Stimulated activated CD8-positive, alpha-beta memory T cell treated with anti-CD3 and anti-CD28 coated beads, Interleukin-15, amount 100 ng/mL, for 1 hour (primary cell): ENCODE data around the gene MRPL41.
A peak's percentile ranks its signal among the peaks of the same experiment; 100 is the strongest.
"Not testable (repeated sequence)": the region's sequence is repeated elsewhere in the genome, so short reads cannot be mapped to it uniquely, and the experiment has no call there.

Experiments
- DNase-seq: peaks from one replicate; pipeline ENCODE4 v3.0.0-alpha.2; 2020; ENCODE audit warnings: low read depth

Gene MRPL41

GRCh38 chr9:137551264-137552021, at the start of gene MRPL41:
TSS of gene MRPL41 (plus strand) at chr9:137551879. CDS start at chr9:137552082, 203 bp downstream.
- DNase-seq = peak; percentile 63

- DNase-seq = no peak
Measured at GRCh38 chr9:137502008-137502911, 49.4 kb upstream of the MRPL41 start.

DNA sequence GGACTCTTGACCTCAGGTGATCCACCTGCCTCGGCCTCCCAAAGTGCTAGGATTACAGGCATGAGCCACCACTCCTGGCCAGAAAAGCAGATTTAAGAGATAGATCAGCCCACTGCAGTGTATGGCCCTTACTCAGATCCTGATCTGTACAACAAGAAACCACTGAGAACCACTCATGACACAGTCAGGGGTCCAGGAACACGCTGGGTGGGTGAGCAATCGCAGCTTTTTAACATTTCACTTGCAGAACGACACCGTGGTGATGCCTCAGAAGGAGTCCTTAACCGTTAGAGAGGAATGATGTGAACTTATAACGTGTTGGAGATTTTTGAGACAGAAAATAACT, 47.3 kb upstream of the MRPL41 start:
- no peak for DNase-seq

GRCh38 chr9:137505421-137506140, 46.1 kb upstream of the MRPL41 start:
- DNase-seq = no peak

GRCh38 chr9:137506274-137506673, 45.4 kb upstream of the MRPL41 start:
- no peak for DNase-seq

DNA sequence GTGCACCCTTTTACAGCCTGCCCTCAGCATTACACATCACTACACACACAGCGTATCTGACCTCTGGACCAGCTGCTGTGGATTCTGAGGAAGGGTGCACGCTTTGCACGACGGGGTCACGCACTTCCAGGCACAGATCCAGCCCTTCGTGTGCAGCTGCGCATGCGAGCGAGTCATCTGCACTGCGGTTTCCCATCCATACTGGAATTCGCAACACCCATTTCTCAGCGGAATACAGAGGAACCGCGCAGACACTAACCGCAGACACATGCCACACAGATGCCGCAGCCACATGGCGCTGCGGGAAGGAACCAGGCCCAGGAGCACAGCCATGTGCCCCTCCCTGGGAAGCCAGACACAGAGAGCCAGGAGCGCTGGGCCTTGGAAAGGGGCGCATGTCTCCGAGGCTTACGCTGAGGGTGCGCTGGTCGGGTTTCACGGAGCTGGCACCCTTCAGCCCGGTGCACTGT, 44.9 kb upstream of the MRPL41 start:
- no peak for DNase-seq

DNA sequence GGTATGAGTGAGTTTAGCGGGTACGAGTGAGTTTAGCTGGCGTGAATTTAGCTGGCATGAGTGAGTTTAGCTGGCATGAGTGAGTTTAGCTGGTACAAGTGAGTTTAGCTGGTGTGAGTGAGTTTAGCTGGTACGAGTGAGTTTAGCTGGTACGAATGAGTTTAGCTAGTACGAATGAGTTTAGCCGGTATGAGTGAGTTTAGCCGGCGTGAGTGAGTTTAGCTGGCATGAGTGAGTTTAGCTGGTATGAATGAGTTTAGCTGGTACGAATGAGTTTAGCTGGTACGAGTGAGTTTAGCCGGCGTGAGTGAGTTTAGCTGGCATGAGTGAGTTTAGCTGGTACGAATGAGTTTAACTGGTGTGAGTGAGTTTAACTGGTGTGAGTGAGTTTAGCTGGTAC, 42.5 kb upstream of the MRPL41 start:
- no peak for DNase-seq

DNA sequence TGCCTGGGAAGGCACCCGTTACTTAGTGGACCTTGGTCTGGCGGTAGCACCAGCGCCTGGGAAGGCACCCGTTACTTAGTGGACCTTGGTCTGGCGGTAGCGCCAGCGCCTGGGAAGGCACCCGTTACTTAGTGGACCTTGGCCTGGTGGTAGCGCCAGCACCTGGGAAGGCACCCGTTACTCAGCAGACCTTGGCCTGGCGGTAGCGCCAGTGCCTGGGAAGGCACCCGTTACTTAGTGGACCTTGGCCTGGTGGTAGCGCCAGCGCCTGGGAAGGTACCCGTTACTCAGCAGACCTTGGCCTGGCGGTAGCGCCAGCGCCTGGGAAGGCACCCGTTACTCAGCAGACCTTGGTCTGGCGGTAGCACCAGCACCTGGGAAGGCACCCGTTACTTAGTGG, 40.6 kb upstream of the MRPL41 start:
- not testable (repeated sequence) for DNase-seq

DNA sequence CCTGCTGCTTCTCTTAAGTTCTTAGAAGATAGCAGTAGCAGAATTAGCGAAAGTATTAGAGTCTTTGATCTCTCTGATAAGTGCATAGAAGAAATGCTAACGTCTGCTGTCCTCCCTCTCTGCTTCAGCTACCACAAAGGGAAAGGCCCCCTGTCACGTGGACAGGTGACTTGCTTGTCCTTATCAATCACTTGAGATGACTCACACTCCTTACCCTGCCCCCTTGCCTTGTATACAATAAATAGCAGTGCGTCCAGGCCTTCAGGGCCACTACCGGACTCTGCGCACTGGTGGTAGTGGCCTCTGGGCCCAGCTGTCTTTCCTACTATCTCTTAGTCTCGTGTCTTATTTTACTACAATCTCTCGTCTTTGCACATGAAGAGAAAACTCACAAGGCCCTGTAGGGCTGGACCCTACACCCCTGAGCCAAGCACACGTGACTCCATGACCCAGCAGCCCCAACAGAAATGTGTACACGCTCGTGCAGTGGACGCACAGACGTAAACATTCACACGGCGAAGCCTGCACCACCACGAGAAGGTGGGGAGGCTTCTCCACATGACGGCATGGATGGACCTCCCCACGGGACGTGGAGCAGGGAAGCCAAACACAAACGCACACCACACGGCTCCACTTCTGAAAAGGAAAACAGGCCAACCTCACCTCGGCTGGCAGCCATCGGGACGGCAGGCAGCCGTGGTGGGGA, 39.8 kb upstream of the MRPL41 start:
- DNase-seq = no peak

DNA sequence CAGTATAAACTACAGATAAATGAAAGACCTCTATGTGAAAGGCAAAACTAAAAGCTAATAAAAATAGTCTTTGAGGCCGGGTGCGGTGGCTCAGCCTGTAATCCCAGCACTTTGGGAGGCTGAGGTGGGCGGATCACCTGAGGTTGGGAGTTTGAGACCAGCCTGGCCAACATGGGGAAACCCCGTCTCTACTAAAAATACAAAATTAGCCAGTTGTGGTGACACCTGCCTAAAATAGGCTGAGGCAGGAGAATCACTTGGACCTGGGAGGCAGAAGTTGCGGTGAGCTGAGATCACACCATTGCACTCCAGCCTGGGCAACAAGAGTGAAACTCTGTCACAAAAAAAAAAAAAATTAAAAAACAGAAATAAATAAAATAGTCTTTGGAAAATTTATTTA, 38.5 kb upstream of the MRPL41 start:
- not testable (repeated sequence) for DNase-seq

- not testable (repeated sequence) for DNase-seq
Measured at GRCh38 chr9:137513801-137514570, 37.7 kb upstream of the MRPL41 start.

DNA sequence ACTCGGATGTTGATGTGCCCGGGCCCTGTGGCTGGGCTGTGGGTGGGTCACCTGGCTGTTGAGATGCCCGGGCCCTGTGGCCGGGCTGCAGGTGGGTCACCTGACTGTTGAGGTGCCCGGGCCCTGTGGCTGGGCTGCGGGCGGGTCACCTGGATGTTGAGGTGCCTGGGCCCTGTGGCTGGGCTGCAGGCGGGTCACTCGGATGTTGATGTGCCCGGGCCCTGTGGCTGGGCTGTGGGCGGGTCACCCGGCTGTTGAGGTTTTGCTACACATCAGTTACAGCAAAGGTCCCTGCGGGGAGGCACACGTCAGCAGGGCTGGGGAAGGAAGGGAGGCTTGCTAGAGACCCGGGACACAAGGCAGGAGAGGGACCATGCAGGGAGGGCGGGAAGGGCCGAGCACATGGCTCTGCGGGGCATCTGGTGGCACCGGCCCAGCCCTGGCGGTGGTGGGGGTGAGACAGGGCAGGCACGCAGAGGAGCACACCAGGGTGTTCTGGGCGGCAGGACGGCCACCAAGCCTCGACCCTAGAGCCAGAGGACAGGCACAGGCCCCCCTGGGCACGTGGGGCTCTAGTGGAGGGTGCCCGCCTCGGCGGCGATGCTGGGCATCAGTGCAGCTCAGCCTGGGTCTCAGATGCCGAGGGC, 36.9 kb upstream of the MRPL41 start:
- DNase-seq = no peak

GRCh38 chr9:137515338-137515724, 36.3 kb upstream of the MRPL41 start:
- no peak for DNase-seq

- no peak for DNase-seq
Measured at GRCh38 chr9:137516144-137516917, 35.3 kb upstream of the MRPL41 start.

DNA sequence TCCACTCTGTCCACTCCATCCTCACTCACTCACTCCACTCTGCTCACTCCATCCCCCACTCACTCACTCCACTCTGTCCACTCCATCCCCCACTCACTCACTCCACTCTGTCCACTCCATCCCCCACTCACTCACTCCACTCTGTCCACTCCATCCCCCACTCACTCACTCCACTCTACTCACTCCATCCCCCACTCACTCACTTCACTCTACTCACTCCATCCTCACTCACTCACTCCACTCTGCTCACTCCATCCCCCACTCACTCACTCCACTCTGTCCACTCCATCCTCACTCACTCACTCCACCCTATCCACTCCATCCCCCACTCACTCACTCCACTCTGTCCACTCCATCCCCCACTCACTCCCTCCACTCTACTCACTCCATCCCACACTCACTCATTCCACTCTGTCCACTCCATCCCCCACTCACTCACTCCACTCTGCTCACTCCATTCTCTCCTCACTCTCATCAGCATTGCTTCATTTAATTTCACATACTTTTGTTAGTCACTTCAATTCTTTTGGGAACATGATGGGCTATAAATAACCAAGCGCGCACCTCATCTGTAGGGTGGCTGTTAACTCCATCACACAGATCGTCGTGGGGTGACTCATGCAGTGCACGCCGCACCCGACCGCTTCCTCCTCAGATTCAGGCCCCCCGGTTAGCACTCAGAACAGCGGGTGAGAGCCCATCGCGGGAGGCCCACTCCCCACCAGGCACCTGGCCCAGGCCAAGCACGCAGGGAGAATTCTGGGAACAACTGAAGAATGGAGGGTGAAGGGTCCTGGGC, 32.8 kb upstream of the MRPL41 start:
- DNase-seq = not testable (repeated sequence)

GRCh38 chr9:137519553-137519952, 32.1 kb upstream of the MRPL41 start:
- DNase-seq = no peak

GRCh38 chr9:137520614-137521404, 30.9 kb upstream of the MRPL41 start:
- DNase-seq = no peak

DNA sequence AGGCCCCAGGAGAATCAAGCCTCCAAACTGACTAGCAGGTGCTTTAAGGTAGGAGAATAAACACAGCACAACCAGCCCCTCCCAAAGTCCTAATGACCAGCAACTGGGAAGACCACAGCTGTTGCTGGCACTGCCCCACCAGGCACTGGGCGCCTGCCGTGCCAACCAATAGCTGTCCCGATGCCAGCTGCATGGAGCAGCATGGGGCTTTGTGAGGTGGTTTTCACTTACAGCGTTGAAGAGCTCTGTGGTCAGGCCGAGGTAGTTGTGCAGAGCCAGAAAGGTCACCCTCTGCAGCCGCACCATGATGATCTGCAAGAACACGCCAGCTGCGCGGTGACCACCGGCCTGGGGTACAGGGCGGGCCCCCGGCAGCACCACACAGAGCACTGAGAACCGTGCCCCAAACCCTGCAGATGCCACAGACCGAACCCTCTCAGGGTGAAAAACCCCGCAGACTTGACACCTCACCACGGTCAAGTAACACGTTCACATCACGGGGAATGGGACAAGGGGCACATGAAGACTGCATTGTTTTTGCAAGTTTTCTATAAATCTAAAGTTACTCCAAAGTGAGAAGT, 30.2 kb upstream of the MRPL41 start:
- DNase-seq = no peak
